ENCODE measurements around the gene CD99. TPM values are rescaled to one million over a fixed set of nuclear protein-coding genes. Genes with fewer than 3 reads are reported as not detected.

CD99 gene
- total and polyA plus RNA-seq, 2 donors (not counting 1 experiment from before 2014, with no cell fraction given), result 70.7 to 133 TPM

DNA sequence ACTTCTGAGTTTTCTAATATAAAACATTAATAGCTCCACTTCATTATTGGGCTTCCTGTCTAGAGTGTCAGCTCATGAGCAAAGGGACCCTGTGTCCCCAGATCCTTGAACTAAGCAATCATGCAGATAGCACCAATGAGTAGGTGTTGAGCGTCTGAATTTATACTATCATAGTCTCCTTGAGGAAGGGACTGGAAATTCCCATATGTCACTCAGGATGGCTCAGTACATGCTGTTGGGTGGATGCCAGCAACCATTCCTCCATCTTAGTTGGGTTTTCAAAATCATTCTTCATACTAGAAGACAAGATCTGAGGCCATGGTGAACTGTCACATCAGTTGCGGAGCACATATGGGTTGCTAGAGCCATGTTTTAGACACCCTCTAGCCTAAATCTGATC is 27.7 kb downstream of the CD99 start:
- DNase-seq (no peak), ATAC-seq (ENCODE audit: low read depth) (no peak)
- Histone ChIP-seq H3K9me3 (ENCODE audit: control extremely low read depth in 1 of 3, control insufficient read depth in 2 of 3, insufficient read depth in 1 of 3, low read length in 2 of 3) (no peaks in the 10 kb centered on the region), H3K27ac (ENCODE audit: low read length in 2 of 2) (no peak overlapping the region), H3K36me3 (replicated peaks in 1 of 2; ENCODE audit: control extremely low read depth in 1 of 2, control insufficient read depth in 1 of 2, extremely low read depth in 1 of 2, insufficient read depth in 2 of 2, low read length in 1 of 2) (peaks cover 0 to 75% of the 10 kb centered on the region in 2 experiments), H3K27me3 (replicated peaks in 1 of 4; ENCODE audit: control extremely low read depth in 1 of 4, control insufficient read depth in 3 of 4, insufficient read depth in 4 of 4, low read length in 3 of 4) (no peaks in the 10 kb centered on the region), H3K9ac (ENCODE audit: low read length) (no peak overlapping the region), H3K4me3 (ENCODE audit: control extremely low read depth in 1 of 5, extremely low read depth in 1 of 5, insufficient read depth in 1 of 5, low read depth in 2 of 5, low read length in 4 of 5) (no peak overlapping the region), H2AFZ (ENCODE audit: insufficient read depth, low read depth, low read length, poor library complexity, severe bottlenecking) (no peak overlapping the region), H3K79me2 (ENCODE audit: control insufficient read depth, insufficient read depth, low read length) (peaks cover 15% of the 10 kb centered on the region), H3K4me1 (ENCODE audit: control insufficient read depth in 2 of 2, insufficient read depth in 2 of 2, low read length in 2 of 2) (no peaks in the 10 kb centered on the region), H4K20me1 (ENCODE audit: control insufficient read depth, insufficient read depth, low read length, poor library complexity, severe bottlenecking) (peaks cover 16% of the 10 kb centered on the region), H3K4me2 (replicated peaks; ENCODE audit: low read depth, low read length, poor library complexity, severe bottlenecking) (no peak overlapping the region)
- CTCF ChIA-PET, result no interaction called here
- intact Hi-C loops (cut with micrococcal nuclease), result no loop called here
- no peaks in the 10 kb centered on the region for H3K9me3 Mint-ChIP-seq (ENCODE audit: insufficient read depth)
- WGBS (ENCODE audit: insufficient coverage), result no CpG with 5 or more reads among the region's 2 CpGs
- TF ChIP-seq, protein P1, sequence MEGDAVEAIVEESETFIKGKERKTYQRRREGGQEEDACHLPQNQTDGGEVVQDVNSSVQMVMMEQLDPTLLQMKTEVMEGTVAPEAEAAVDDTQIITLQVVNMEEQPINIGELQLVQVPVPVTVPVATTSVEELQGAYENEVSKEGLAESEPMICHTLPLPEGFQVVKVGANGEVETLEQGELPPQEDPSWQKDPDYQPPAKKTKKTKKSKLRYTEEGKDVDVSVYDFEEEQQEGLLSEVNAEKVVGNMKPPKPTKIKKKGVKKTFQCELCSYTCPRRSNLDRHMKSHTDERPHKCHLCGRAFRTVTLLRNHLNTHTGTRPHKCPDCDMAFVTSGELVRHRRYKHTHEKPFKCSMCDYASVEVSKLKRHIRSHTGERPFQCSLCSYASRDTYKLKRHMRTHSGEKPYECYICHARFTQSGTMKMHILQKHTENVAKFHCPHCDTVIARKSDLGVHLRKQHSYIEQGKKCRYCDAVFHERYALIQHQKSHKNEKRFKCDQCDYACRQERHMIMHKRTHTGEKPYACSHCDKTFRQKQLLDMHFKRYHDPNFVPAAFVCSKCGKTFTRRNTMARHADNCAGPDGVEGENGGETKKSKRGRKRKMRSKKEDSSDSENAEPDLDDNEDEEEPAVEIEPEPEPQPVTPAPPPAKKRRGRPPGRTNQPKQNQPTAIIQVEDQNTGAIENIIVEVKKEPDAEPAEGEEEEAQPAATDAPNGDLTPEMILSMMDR (IDR thresholded peaks at IDR 0.05), result no peak
- no peak for TF ChIP-seq EZH2 (IDR thresholded peaks at IDR 0.05; ENCODE audit: borderline replicate concordance, insufficient read depth, low read depth, low read length, poor library complexity, severe bottlenecking)
- POLR2A ChIA-PET, result no interaction called here
- H3K27ac Mint-ChIP-seq, result no peak overlapping the region
- no peak overlapping the region for H3K4me3 Mint-ChIP-seq
- peaks cover 5% of the 10 kb centered on the region for H3K4me1 Mint-ChIP-seq
- no peaks in the 10 kb centered on the region for H3K27me3 Mint-ChIP-seq

DNA sequence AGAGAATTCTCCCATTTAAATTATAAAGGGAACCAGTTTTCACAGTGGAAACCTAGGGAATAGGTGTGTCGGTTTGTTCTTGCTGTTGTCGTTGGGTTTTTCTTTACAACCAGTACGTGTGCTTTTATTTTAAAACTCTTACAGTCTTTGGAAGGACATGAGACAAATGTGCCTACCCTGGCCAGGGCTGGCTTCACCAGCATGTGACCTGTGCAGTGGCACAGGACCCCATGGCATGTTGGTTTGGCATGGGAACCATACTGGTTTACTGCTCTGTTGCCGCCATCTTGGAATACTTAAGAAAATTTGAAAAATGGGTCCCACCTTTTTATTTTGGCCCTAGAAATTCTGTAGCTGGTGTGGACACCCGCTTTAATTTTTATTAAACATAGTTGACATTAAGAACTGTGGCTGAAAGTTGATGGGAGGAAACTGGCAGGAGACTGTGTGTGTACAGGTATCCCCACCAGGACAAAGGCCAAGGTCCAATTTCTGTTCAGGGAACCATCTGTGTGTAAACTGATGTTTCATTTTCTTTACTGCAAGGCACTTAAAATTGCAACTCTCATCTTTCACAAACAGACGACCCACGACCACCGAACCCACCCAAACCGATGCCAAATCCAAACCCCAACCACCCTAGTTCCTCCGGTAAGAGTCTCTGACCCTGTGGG is 28.8 kb downstream of the CD99 start:
- WGBS (ENCODE audit: insufficient coverage), result 100% methylated on average over 2 of the region's 10 CpGs
- CTCF ChIA-PET, result no interaction called here
- Mint-ChIP-seq H3K27me3 (no peaks in the 10 kb centered on the region), H3K27ac (no peak overlapping the region), H3K4me3 (no peak overlapping the region), H3K9me3 (ENCODE audit: insufficient read depth) (no peaks in the 10 kb centered on the region), H3K4me1 (peaks cover 2% of the 10 kb centered on the region)
- H3K9ac ChIP-seq (ENCODE audit: low read length), result no peak overlapping the region
- H3K79me2 ChIP-seq (ENCODE audit: control insufficient read depth, insufficient read depth, low read length), result peaks cover 11% of the 10 kb centered on the region
- peaks cover 0 to 73% of the 10 kb centered on the region in 2 experiments for H3K36me3 ChIP-seq (replicated peaks in 1 of 2; ENCODE audit: control extremely low read depth in 1 of 2, control insufficient read depth in 1 of 2, extremely low read depth in 1 of 2, insufficient read depth in 2 of 2, low read length in 1 of 2)
- no peak overlapping the region for H3K27ac ChIP-seq (ENCODE audit: low read length in 2 of 2)
- ATAC-seq (ENCODE audit: low read depth) (no peak), DNase-seq (no peak)
- no peaks in the 10 kb centered on the region for H3K9me3 ChIP-seq (ENCODE audit: control extremely low read depth in 1 of 3, control insufficient read depth in 2 of 3, insufficient read depth in 1 of 3, low read length in 2 of 3)
- peaks cover 6% of the 10 kb centered on the region for H4K20me1 ChIP-seq (ENCODE audit: control insufficient read depth, insufficient read depth, low read length, poor library complexity, severe bottlenecking)
- H3K4me1 ChIP-seq (ENCODE audit: control insufficient read depth in 2 of 2, insufficient read depth in 2 of 2, low read length in 2 of 2), result no peaks in the 10 kb centered on the region
- no peak for TF ChIP-seq EZH2 (IDR thresholded peaks at IDR 0.05; ENCODE audit: borderline replicate concordance, insufficient read depth, low read depth, low read length, poor library complexity, severe bottlenecking)
- TF ChIP-seq, protein P1 (IDR thresholded peaks at IDR 0.05), result no peak
- no peak overlapping the region for H3K4me2 ChIP-seq (replicated peaks; ENCODE audit: low read depth, low read length, poor library complexity, severe bottlenecking)
- H3K27me3 ChIP-seq (replicated peaks in 1 of 4; ENCODE audit: control extremely low read depth in 1 of 4, control insufficient read depth in 3 of 4, insufficient read depth in 4 of 4, low read length in 3 of 4), result no peaks in the 10 kb centered on the region
- H3K4me3 ChIP-seq (ENCODE audit: control extremely low read depth in 1 of 5, extremely low read depth in 1 of 5, insufficient read depth in 1 of 5, low read depth in 2 of 5, low read length in 4 of 5), result no peak overlapping the region
- POLR2A ChIA-PET, result no interaction called here
- intact Hi-C loops (cut with micrococcal nuclease), result no loop called here
- no peak overlapping the region for H2AFZ ChIP-seq (ENCODE audit: insufficient read depth, low read depth, low read length, poor library complexity, severe bottlenecking)

All from B cell (primary cell).